Measurements from ENCODE around the gene TRMT61A.

TRMT61A gene

GRCh38 chr14:103534576-103535061 is 5.6 kb downstream of the TRMT61A start:
- no peak for DNase-seq (ENCODE audit: low read depth, low spot score)

GRCh38 chr14:103535081-103535890 is 6.3 kb downstream of the TRMT61A start:
- no peak for DNase-seq (ENCODE audit: low read depth, low spot score)

GRCh38 chr14:103535891-103536565 is 7.0 kb downstream of the TRMT61A start:
- DNase-seq (ENCODE audit: low read depth, low spot score) = no peak

- DNase-seq (ENCODE audit: low read depth, low spot score) = no peak
Measured at GRCh38 chr14:103536693-103537092, 7.7 kb downstream of the TRMT61A start.

- no peak for DNase-seq (ENCODE audit: low read depth, low spot score)
Measured at GRCh38 chr14:103537175-103537990, 8.4 kb downstream of the TRMT61A start.

GRCh38 chr14:103538291-103539055 is 9.5 kb downstream of the TRMT61A start:
- DNase-seq (ENCODE audit: low read depth, low spot score) = no peak

- no peak for DNase-seq (ENCODE audit: low read depth, low spot score)
Measured at GRCh38 chr14:103539056-103539825, 10.2 kb downstream of the TRMT61A start.

- DNase-seq (ENCODE audit: low read depth, low spot score) = no peak
Measured at GRCh38 chr14:103540821-103541708, 12.1 kb downstream of the TRMT61A start.

- DNase-seq (ENCODE audit: low read depth, low spot score) = peak; percentile 59
Measured at GRCh38 chr14:103541709-103542604, 13.0 kb downstream of the TRMT61A start.

GRCh38 chr14:103542605-103543088 is 13.7 kb downstream of the TRMT61A start:
- DNase-seq (ENCODE audit: low read depth, low spot score) = peak; percentile 86

GRCh38 chr14:103543140-103543539 is 14.1 kb downstream of the TRMT61A start:
- DNase-seq (ENCODE audit: low read depth, low spot score) = no peak

- no peak for DNase-seq (ENCODE audit: low read depth, low spot score)
Measured at GRCh38 chr14:103543721-103544387, 14.9 kb downstream of the TRMT61A start.

- peak; percentile 62 for DNase-seq (ENCODE audit: low read depth, low spot score)
Measured at GRCh38 chr14:103544388-103545218, 15.6 kb downstream of the TRMT61A start.

GRCh38 chr14:103545219-103545914 is 16.4 kb downstream of the TRMT61A start:
- DNase-seq (ENCODE audit: low read depth, low spot score) = no peak

- no peak for DNase-seq (ENCODE audit: low read depth, low spot score)
Measured at GRCh38 chr14:103545915-103546651, 17.1 kb downstream of the TRMT61A start.

Data from astrocyte of the hippocampus (primary cell).